Kidney tubule cell (primary cell): Measurements from ENCODE around the gene VPS52.

Source experiments
- DNase-seq: peaks from one replicate; pipeline ENCODE4 v3.0.0-alpha.2; 2018; ENCODE audit warnings: low spot score

VPS52 gene

GRCh38 chr6:33209856-33210255 is 61.8 kb downstream of the VPS52 start:
- DNase-seq, result no peak

DNA sequence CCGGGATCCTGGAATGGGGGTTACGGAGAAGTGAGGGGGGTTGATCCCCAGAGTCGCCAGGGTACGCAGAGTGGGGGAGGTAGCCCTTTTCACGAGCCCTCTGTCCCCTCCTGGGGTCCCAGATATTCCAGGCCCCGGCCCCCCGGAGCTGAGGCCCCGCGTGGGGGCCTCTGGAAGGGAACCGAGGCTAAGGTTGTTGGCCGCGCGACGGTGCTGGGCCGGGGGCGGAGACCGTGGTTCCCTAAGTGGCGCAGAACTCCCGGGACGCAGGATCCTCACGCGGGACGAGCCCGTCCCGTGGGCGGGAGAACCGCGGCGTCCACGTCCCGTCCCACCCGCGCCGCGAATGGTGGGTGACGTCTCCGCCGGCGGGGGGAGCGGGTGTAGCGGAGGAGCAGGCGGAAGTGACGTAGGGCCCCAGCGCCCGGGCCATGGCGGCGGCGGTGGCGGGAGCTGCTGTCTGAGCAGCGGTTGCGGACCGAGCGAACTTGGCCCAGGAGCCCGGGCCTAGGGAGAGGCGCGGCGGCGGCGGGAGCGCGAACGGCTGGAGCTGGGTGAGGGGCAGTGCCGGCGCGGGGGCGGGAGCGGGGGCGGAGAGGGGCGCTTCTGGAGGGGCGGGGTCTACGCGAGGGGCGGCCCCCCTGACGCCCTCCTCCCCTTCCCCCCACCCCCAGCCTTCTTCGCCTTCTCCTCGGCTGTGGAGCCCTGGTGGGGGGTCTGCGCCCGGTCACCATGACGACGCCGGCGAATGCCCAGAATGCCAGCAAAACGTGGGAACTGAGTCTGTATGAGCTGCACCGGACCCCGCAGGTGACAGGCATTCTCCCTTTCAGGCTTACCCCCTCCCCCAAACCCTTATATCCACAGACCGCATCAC is 63.3 kb downstream of the VPS52 start, which contains the start of gene RING1:
Gene RING1 (plus strand): TSS at position 410 of the 877 bp plus-strand sequence. CDS start 323 bp downstream, at position 733.
- peak; percentile 75 for DNase-seq

- peak; percentile 49 for DNase-seq
Measured at GRCh38 chr6:33207552-33208090, 64.1 kb downstream of the VPS52 start.

DNA sequence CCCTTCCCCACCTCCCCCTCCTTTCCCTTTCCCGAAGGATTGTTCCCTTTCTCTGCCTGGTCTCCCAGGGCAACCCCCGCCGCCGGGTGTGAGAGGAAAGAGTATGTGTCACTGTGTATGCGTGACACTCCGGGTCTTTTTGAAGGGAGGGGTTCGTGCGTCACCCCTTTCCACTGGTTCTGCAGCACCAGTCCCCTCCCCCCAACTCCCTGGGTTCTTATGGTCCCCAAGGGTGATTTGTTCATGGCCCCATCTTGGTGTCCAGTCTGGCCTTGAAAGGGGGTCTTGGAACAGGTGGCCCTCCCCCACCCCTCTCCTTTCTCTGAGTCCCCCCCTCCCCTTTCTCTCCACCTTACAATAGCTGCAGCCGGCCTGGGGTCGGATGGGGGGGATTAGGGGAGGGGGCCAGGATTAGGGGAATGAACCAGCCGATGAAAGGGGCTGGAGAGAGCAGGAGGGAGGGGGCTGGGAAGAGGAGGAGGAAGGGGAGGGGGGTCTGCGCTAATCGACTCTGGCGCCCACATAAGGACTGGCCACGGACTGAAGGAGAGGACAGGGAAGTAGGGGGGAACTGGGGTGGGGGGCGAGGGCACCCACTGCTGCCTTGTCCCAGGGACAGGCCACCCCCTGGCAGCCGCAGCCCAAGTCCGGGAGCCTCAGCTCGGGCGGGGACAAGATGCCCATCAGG is 64.7 kb downstream of the VPS52 start:
- peak; percentile 56 for DNase-seq

- DNase-seq, result no peak
Measured at GRCh38 chr6:33206027-33206863, 65.4 kb downstream of the VPS52 start.

GRCh38 chr6:33205191-33206026 is 66.3 kb downstream of the VPS52 start:
- DNase-seq, result peak; percentile 87

DNA sequence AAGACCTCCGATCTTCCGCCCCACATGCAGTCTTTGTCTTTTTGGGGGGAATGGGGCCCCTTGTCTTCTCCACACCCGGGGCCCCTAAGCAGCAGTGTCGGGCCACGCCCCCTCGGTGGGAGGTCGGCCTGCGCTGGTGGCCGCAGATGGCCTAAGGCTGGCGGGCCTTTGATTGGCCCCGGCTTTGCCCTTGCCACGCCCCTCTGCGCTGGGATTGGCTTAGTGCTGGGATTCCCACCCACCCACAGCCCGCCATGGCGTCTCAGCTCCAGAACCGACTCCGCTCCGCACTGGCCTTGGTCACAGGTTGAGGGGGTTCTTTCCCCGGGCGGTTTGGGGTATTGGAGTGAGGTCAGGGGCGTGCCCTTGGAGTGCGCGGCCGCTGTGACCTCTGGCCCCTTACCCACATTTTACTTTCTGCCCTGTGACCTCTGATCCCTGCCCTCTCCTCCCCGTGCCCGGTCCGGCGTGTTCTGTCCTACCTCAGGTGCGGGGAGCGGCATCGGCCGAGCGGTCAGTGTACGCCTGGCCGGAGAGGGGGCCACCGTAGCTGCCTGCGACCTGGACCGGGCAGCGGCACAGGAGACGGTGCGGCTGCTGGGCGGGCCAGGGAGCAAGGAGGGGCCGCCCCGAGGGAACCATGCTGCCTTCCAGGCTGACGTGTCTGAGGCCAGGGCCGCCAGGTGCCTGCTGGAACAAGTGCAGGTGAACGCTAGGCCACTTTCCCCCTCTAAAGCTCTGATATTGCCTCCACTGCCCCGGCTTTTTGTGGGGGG is 67.1 kb downstream of the VPS52 start, which contains the start of gene HSD17B8:
Gene HSD17B8 (plus strand): TSS at position 241 of the 776 bp plus-strand sequence. CDS start 14 bp downstream, at position 255.
- DNase-seq, result peak; percentile 88

- DNase-seq, result no peak
Measured at GRCh38 chr6:33204165-33204414, 67.6 kb downstream of the VPS52 start.

DNA sequence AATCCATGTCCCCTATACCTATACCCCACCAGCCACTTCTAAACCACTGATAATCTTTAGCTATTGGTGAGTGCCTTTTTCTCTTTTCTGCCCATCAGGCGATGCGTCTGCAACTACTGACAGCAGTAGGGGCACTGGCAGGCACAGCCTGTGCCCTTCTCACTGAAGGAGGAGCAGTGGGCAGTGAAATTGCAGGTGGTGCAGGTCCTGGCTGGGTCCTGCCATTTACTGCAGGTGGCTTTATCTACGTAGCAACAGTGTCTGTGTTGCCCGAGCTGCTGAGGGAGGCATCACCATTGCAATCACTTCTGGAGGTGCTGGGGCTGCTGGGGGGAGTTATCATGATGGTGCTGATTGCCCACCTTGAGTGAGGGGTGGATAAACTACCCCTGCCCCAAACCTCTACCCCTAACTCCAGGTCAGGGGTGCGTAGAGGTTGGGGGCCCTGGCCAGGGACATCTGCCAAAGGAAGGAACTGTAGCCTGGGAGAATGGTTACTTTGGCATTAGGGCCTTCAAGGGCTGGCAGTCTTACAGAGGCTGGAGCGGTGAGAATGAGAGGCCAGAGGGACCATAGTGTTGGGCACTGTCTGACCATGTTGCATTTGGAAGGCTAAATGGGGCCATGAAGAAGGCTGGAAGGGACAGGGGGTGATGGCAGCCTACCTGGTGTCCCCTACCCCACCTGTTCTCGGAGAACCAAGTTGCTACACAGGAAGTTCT is 68.1 kb downstream of the VPS52 start:
- no peak for DNase-seq

- no peak for DNase-seq
Measured at GRCh38 chr6:33202799-33203198, 68.9 kb downstream of the VPS52 start.

GRCh38 chr6:33201935-33202334 is 69.7 kb downstream of the VPS52 start:
- DNase-seq, result no peak

GRCh38 chr6:33201147-33201545 is 70.5 kb downstream of the VPS52 start:
- no peak for DNase-seq
